Nephron (organoid): ENCODE results near the gene WDR7.

Experiments
- H3K27ac Mint-ChIP-seq, 3 experiments: 2 replicates each; pipeline ENCODE4 v1.8.0; 2020; ENCODE audit warnings: mixed read lengths in 3 of 3, mild to moderate bottlenecking in 2 of 3, moderate library complexity in 1 of 3
- H3K27me3 Mint-ChIP-seq: 2 replicates; pipeline ENCODE4 v1.8.0; 2021; ENCODE audit warnings: low read depth, mild to moderate bottlenecking, moderate library complexity, mixed read lengths
- H3K36me3 Mint-ChIP-seq: 2 replicates; pipeline ENCODE4 v1.8.0; 2020; ENCODE audit warnings: low read depth, mixed read lengths
- H3K4me1 Mint-ChIP-seq: 2 replicates; pipeline ENCODE4 v1.8.0; 2020; ENCODE audit warnings: mixed read lengths
- H3K4me3 Mint-ChIP-seq, 3 experiments: 2 replicates each; pipeline ENCODE4 v1.8.0; 2020; ENCODE audit warnings: mild to moderate bottlenecking in 3 of 3, mixed read lengths in 3 of 3, moderate library complexity in 2 of 3
- H3K9me3 Mint-ChIP-seq: 2 replicates; pipeline ENCODE4 v1.8.0; 2020; ENCODE audit warnings: mixed read lengths
- TF ChIP-seq, protein P1 (sequence below), 3 experiments: fragments of 200-600 bp; sonication (generic); IDR thresholded peaks; one replicate each; pipeline ENCODE4 v1.5.0; 2021; ENCODE audit warnings: antibody characterized with exemption in 3 of 3; ENCODE audit not compliant: unreplicated experiment in 3 of 3

The WDR7 gene

DNA sequence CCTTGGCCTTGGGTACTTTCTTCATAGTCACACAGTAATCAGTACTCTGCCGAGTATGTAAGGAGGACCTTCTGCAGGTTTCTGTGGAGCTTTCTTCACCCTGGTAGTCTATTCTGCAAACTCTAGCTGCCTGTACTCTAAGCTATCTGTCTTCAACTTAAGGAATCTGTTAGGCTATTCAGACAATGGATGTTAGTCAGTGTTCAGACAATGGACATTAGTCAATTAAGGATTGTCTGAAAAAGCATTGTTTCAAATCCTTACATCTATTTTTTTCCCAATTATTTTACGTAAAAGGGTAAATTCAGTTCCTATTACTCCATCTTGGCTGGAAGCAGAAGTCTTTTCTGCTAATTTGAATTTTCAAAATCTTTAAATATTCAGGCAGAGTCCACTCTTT is 75.7 kb downstream of the WDR7 start:
- Mint-ChIP-seq H3K4me3 (no peak overlapping the region), H3K27me3 (no peaks in the 10 kb centered on the region), H3K9me3 (peaks cover 13% of the 10 kb centered on the region), H3K4me1 (no peaks in the 10 kb centered on the region), H3K27ac (no peak overlapping the region), H3K36me3 (peaks cover 56% of the 10 kb centered on the region)
- TF ChIP-seq, protein P1, sequence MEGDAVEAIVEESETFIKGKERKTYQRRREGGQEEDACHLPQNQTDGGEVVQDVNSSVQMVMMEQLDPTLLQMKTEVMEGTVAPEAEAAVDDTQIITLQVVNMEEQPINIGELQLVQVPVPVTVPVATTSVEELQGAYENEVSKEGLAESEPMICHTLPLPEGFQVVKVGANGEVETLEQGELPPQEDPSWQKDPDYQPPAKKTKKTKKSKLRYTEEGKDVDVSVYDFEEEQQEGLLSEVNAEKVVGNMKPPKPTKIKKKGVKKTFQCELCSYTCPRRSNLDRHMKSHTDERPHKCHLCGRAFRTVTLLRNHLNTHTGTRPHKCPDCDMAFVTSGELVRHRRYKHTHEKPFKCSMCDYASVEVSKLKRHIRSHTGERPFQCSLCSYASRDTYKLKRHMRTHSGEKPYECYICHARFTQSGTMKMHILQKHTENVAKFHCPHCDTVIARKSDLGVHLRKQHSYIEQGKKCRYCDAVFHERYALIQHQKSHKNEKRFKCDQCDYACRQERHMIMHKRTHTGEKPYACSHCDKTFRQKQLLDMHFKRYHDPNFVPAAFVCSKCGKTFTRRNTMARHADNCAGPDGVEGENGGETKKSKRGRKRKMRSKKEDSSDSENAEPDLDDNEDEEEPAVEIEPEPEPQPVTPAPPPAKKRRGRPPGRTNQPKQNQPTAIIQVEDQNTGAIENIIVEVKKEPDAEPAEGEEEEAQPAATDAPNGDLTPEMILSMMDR (IDR thresholded peaks at IDR 0.05; ENCODE audit: unreplicated experiment in 3 of 3): no peak

- Mint-ChIP-seq H3K4me1 (no peaks in the 10 kb centered on the region), H3K9me3 (peaks cover 13% of the 10 kb centered on the region), H3K4me3 (no peak overlapping the region), H3K27me3 (no peaks in the 10 kb centered on the region), H3K27ac (no peak overlapping the region), H3K36me3 (peaks cover 53% of the 10 kb centered on the region)
- TF ChIP-seq, protein P1 (IDR thresholded peaks at IDR 0.05; ENCODE audit: unreplicated experiment in 3 of 3): no peak
Measured at GRCh38 chr18:56727399-56727798, 76.2 kb downstream of the WDR7 start.

- H3K36me3 Mint-ChIP-seq: peaks cover 41% of the 10 kb centered on the region
- TF ChIP-seq, protein P1 (IDR thresholded peaks at IDR 0.05; ENCODE audit: unreplicated experiment in 3 of 3): no peak
- peaks cover 6% of the 10 kb centered on the region for H3K9me3 Mint-ChIP-seq
- no peaks in the 10 kb centered on the region for H3K4me1 Mint-ChIP-seq
- no peak overlapping the region for H3K27ac Mint-ChIP-seq
- no peaks in the 10 kb centered on the region for H3K27me3 Mint-ChIP-seq
- H3K4me3 Mint-ChIP-seq: no peak overlapping the region
Measured at GRCh38 chr18:56728741-56729140, 77.6 kb downstream of the WDR7 start.

DNA sequence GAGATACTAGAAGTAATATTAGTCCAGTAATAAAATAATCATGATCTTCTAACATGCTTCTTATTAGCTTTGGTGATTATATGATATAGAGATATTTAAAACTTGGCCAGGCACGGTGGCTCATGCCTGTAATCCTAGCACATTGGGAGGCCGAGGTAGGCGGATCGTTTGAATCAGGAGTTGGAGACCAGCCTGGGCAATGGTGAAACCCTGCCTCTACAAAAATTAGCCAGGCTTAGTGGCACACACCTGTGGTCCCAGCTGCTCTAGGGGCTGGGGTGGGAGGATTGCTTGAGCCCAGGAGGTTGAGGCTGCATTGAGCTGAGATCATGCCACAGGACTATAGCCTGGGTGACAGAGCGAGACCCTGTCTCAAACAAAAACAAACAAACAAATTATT is 87.0 kb downstream of the WDR7 start:
- Mint-ChIP-seq H3K27me3 (no peaks in the 10 kb centered on the region), H3K4me1 (no peaks in the 10 kb centered on the region), H3K9me3 (peaks cover 4% of the 10 kb centered on the region), H3K4me3 (no peak overlapping the region), H3K36me3 (peaks cover 12% of the 10 kb centered on the region), H3K27ac (no peak overlapping the region)
- TF ChIP-seq, protein P1 (IDR thresholded peaks at IDR 0.05; ENCODE audit: unreplicated experiment in 3 of 3): no peak

DNA sequence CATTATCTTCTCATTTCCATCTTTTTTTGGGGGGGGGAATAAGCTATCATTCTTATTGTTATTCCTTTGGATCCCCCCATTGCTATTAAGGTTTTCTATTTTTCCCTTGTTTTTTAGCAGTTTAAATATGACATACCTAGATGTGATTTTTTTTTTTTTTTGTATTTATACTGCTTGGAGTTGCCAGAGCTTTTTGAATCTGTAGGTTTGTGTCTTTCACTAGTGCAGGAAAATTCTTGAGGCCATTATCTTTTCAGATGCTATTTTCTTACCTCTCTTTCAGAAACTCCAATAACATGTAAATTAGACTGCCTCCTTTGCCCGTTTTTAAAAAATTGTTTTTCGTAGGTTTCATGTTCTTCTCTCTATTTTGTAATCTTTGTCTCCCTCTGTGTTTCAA is 88.6 kb downstream of the WDR7 start:
- H3K4me3 Mint-ChIP-seq: no peak overlapping the region
- H3K36me3 Mint-ChIP-seq: peaks cover 12% of the 10 kb centered on the region
- H3K4me1 Mint-ChIP-seq: no peaks in the 10 kb centered on the region
- H3K27me3 Mint-ChIP-seq: no peaks in the 10 kb centered on the region
- TF ChIP-seq, protein P1 (IDR thresholded peaks at IDR 0.05; ENCODE audit: unreplicated experiment in 3 of 3): no peak
- no peak overlapping the region for H3K27ac Mint-ChIP-seq
- H3K9me3 Mint-ChIP-seq: peaks cover 4% of the 10 kb centered on the region

DNA sequence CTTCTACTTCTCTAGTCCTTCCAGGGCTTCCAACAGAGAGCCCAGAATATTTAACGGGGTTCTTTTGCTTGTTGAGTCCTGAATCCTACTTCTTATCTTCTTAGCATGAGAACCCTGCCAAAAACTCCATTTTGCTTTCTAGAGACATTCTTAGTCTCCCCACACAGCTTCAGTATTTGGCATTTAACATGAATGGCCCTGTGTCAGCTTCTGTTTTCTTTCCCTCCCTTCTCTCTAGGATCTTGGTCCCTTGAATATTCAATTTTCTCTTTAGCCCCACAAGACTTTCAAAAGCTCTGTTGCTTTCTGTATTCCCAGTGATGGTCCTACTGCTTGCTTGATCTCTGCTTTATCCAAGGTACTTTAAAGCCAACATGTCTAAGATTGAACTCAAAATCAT is 89.5 kb downstream of the WDR7 start:
- Mint-ChIP-seq H3K36me3 (peaks cover 12% of the 10 kb centered on the region), H3K27ac (no peak overlapping the region), H3K27me3 (no peaks in the 10 kb centered on the region), H3K4me3 (no peak overlapping the region), H3K9me3 (peaks cover 4% of the 10 kb centered on the region), H3K4me1 (no peaks in the 10 kb centered on the region)
- TF ChIP-seq, protein P1 (IDR thresholded peaks at IDR 0.05; ENCODE audit: unreplicated experiment in 3 of 3): no peak
